Measurements from ENCODE around the gene MRPL37. TPM values are rescaled to one million over a fixed set of nuclear protein-coding genes. Genes with fewer than 3 reads are reported as not detected.

MRPL37 gene
- total and polyA plus RNA-seq, 5 donors = 53.1 to 57.1 (median 55.7) TPM

- Histone ChIP-seq H3K9me3 (ENCODE audit: control insufficient read depth, low read length) (no peaks in the 10 kb centered on the region), H3K4me3 (ENCODE audit: low read length) (no peak overlapping the region), H3K4me1 (ENCODE audit: control insufficient read depth, insufficient read depth, low read length) (peaks cover 2% of the 10 kb centered on the region), H3K27ac (ENCODE audit: low read length) (no peak overlapping the region), H3K27me3 (ENCODE audit: control insufficient read depth, insufficient read depth) (no peaks in the 10 kb centered on the region)
- DNase-seq = no peak
- no peak for ATAC-seq
- intact Hi-C loops (cut with DNase I) = no loop called here
- 46% methylated on average over 5 of the region's 5 CpGs for WGBS
Measured at GRCh38 chr1:54266908-54267307, 66.9 kb downstream of the MRPL37 start.

Other genes starting within 250 kb of the MRPL37 start
- not detected for gene LDLRAD1, start 182.0 kb upstream of the MRPL37 start, total RNA-seq
- gene LDLRAD1, start 182.0 kb upstream of the MRPL37 start, polyA plus RNA-seq = not detected
- gene TMEM59, start 147.0 kb upstream of the MRPL37 start, total RNA-seq = 100 to 1,000 TPM; 333 to 377 (median 362) TPM
- 245 TPM for gene TMEM59, start 147.0 kb upstream of the MRPL37 start, polyA plus RNA-seq
- gene TCEANC2, start 146.6 kb upstream of the MRPL37 start, total RNA-seq = 1 to 10 TPM; 3.8 to 5.7 (median 4.6) TPM
- 3.1 TPM for gene TCEANC2, start 146.6 kb upstream of the MRPL37 start, polyA plus RNA-seq
- not detected for gene CDCP2, start 47.2 kb upstream of the MRPL37 start, total RNA-seq
- gene CDCP2, start 47.2 kb upstream of the MRPL37 start, polyA plus RNA-seq = not detected
- gene CYB5RL, start 137 bp upstream of the MRPL37 start, total RNA-seq = 1 to 10 TPM; 3.0 to 6.4 (median 5.5) TPM
- 3.2 TPM for gene CYB5RL, start 137 bp upstream of the MRPL37 start, polyA plus RNA-seq
- 10 to 100 TPM; 25.4 to 55.8 (median 35.8) TPM for gene SSBP3, start 206.2 kb downstream of the MRPL37 start, total RNA-seq
- 32.5 TPM for gene SSBP3, start 206.2 kb downstream of the MRPL37 start, polyA plus RNA-seq

Data from right cardiac atrium (tissue), 5 donors.